NCI-H524 (cell line): ENCODE measurements around the gene TRMU.
A peak's percentile ranks its signal among the peaks of the same experiment; 100 is the strongest.

Source experiments
- DNase-seq, 2 experiments: peaks; one replicate each; lab custom pipeline; 2025; lab: John Stamatoyannopoulos, UW

Gene TRMU, protein sequence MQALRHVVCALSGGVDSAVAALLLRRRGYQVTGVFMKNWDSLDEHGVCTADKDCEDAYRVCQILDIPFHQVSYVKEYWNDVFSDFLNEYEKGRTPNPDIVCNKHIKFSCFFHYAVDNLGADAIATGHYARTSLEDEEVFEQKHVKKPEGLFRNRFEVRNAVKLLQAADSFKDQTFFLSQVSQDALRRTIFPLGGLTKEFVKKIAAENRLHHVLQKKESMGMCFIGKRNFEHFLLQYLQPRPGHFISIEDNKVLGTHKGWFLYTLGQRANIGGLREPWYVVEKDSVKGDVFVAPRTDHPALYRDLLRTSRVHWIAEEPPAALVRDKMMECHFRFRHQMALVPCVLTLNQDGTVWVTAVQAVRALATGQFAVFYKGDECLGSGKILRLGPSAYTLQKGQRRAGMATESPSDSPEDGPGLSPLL

DNA sequence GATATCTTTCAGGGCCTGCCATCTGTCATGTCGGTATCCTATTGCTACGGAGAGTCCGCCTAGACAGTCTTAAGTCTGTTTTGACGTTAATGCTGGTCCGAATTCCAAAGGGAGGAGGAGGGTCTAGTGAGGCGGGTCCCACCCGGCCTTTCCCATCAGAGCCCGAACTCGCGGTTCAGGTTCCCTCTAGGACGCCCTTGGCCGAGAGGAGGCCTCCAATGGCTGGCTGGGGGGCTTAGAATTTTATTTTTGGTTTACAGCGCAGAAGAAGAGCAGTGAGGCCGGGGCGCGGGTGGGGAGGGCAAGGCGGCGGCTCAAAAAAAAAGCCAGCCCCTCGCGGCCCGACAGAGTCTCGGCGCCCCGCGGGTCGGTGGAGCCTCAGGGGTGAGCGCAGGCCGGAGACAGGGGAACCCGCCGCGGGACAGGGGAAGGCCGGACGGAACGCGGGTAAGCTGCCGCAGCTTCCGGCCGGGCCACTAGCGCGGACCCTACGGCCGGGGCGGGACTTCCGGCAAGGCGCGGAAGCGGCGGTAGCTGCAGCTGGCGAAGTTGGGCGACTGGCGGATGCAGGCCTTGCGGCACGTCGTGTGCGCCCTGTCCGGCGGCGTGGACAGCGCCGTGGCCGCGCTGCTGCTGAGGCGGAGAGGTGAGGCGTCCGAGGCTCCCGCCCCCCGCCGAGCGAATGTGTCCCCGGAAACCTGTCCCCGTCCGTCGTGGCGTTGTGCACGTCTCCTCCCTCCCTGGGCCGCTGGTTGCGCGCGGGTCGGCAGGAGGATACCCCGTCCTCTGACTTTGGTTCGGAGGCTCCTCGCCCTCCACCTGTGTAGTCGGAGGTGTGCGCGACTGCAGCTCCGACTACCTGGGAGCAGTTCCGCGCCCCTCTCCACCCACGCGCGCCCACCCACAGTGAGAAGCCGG lies at the start of gene TRMU:
Gene TRMU, plus strand, starts transcription at position 514 of the 918 bp plus-strand sequence. Its CDS starts 51 bp downstream, at position 565.
- peak; percentile 50 to 86 for DNase-seq

DNA sequence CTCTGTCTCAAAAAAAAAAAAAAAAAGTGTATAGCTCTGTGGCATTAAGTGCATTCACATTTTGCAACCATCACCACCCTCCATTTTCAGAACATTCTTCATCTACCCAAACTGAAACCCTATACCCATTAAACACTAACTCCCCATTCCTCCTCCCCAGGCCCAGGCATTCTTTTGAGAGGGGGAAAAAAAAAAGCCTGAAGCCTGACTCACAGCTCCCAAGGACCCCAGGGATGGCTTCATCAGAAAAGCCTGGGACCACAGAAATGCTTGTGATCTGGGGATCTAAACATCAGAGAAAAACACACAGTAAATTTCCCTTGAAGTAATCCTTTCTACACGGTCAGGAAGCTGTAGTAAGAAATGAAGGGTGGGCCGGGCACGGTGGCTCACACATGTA lies 49.5 kb upstream of the TRMU start:
- DNase-seq = no peak

DNA sequence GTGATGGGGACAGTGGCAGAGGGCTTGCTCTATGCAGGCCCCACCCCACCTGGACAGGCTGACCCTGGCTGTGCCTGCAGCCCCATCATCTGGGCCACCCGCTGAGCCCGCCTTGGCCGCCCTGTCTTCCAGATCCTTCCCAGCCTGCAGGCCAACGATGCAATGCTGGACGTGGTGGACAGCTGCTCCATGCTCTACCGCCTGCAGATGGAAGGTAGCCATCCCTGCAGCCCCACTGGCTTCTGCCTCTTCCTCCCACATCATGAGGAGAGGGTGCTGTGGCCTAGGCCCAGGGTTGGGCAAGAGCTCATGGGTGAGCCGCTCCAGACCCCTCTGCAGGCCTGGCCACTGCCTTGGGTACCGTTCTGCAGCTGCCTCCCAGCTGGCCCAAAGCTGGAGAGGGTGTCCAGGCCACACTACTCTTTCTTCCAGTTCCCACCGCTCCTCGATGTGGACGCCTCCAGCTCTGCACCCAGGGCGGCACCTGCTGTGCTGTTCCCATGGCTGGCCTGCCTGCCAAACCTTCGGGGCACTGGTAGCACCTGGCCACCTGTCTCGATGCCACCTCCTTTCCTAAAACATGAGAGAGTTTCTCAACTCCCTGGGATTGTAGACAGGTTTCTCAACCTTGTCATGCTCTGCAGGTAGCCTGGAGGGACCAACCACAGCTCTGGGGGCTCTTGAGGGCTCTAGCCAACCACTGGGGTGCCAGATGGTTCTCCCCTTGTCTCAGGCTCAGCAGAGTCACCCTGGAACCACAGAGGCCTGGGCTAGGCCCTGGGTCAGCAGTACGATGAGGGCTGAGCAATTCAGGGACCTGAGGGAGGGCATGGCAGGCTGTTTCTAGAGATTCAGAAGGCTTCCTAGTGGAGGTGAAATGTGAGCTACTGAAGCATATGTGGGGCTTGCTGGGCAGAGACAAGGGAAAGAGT lies 48.3 kb upstream of the TRMU start:
- no peak for DNase-seq

DNA sequence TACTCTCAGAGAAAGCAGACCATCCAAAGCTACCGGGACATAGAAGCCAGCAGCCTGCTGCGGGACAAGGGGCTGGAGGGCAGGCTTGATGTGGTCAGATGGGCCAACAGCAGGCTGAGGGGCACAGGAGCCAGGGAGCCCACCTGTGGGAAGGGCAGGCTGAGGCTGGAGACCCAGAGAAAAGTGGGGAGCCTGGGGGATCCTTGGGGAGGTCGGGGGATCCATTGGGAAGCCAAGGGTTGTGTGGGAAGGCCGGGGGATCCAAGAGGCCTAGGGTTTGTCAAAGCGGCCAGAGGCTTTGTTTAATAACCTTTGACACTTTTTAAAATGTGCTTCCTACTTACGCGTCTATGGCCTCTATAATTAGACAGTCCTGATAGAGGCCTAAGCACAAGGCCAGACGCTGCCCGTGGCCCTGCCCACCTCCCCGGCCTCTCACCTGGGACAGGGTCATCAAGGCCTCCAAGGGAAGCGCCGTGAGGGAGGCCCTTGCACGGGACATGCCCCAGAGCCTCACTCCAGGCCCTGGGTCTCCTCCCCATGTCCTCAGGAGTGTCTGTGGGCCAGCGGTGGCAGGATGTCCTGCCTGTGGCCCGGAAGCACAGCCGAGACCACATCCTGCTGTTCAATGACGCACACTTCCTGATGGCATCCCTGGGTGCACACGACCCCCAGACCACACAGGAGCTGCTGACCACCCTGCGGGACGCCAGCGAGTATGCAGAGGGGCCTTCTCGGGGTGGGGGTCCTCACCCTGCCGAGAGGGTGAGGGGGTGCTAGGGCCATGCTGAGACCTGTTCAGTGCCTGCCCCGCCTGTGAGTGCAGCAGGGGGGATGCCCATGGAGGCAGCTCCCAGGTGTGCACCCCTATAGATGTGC lies 47.4 kb upstream of the TRMU start:
- no peak for DNase-seq

DNA sequence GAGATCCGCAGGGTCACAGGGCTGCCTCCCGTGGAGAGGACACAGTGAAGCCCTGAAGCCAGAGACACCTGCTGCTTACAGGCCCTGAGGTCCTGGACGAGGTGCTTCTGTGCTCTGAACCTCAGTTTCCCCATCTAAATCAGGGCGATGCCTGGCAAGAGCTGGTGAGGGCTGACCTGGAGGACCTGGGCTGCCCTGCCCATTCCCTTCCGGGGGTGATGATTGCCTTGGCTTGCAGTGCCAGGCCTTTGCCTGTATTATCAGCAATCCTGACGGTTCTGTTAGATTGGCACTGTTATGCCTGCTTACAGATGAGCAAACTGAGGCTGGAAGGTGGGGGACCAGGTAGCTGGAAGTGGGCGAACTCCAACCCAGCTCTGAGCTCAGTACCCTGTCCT lies 46.7 kb upstream of the TRMU start:
- DNase-seq = no peak

DNA sequence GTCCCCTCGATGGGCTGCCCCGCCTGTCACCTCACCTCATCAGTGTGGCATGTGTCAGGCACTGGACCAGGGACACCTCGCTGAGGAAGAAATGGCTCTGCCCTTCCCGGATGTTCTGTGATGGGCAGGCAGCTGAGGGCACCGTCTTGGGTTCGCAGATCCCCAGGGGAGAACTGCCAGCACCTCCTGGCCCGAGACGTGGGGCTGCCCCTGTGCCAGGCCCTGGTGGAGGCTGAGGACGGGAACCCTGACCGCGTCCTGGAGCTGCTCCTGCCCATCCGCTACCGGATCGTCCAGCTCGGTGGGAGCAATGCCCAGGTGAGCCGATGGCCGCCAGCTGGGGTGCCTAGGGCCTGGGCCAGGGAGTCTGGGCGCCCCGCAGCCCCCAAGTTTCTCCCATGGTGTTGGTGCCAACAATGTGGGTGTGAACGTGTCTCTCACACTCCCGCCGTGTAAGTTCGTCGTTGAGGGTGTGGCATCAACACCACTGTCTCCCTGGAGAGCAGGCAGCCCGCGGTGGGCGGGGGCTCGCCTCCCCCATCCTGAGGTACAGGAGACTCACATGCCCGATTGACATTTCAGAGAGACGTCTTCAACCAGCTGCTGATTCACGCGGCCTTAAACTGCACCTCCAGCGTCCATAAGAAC lies 46.1 kb upstream of the TRMU start:
- DNase-seq = no peak

DNA sequence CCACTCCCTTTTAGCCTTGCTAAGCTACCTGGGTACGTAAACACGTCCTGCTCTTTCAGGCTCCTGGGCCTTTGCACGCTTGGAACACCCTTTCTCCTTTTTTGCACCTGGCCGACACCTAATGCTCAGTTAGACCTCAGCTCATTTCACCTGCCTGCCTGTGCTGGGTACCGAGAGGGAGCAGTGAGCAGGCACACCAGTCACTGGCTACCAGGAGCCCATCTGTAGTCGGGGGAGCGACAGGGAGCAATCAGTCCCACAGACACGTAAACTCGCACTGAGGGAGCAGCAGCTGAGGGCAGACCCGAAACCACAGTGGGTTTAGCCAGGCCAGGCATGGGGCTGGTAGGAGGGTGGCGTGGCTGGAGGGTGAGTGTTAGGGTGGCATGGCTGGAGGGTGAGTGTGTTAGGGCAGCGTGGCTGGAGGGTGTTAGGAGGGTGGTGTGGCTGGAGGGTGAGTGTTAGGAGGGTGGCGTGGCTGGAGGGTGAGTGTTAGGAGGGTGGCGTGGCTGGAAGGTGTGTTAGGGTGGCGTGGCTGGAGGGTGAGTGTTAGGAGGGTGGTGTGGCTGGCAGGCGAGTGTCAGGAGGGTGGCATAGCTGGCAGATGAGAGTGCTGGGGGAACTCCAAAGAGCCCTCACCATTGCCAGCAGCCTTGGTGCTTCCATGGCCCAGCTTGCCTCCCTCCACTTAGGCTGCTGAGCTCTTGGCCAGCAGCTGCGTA lies 45.2 kb upstream of the TRMU start:
- DNase-seq = no peak

DNA sequence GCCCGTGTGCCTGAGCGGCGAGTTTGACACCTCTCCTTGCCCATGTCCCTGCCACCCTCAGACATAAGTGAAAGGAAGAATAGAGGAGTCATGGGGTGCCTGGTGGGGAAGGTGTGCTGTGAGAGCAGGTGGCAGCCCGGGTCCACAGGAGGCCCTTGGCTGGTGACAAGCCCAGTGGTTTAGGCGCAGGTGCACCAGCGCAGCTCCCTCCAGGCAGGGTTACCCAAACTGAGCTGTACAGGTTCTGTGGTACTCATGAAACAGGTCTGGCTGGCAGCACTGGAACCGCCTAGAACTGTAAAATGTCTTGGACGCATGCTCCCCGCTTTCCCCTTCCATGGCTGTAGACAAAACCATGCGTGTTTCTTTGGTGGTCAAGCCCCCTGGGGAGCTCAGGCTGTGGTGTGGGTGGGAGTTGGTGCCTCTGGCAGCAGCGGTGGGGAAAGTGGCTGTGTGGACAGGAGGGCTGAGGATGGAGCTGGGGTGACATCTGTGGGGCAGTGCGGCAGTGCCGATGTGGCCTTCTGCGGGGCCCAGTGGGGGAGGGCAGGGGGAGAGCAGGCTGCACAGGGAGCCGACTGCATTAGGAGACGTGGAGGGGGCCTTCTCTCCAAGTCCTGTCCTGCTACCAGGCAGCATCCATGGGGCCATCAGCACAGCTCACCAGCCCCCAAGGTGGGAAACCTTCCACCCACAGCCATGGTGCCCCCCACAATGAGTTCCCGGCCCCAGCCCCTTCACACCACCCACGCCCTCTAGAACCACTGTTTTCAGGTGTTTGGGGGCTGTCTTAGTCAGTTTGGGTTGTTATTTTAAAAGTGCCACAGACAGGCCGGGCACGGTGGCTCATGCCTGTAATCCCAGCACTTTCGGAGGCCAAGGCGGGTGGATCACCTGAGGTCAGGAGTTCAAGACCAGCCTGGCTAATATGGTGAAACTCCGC lies 44.4 kb upstream of the TRMU start:
- DNase-seq = no peak

DNA sequence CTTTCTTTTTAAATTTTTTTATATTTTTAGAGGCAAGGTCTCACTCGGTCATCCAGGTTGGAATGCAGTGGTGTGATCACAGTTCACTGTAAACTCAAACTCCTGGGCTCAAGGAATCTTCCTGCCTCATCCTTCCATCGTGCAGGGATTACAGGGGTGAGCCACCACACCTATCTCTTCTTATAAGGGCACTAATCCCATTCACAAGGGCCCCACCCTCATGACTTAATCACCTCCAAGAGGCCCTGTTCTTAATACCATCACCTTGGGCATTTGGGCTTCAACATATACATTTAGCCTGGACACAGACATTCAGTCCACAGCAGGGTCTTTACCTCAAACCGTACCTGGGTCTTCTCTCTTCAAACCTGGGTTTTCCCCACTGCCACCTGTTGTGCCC lies 43.3 kb upstream of the TRMU start:
- DNase-seq = no peak

DNA sequence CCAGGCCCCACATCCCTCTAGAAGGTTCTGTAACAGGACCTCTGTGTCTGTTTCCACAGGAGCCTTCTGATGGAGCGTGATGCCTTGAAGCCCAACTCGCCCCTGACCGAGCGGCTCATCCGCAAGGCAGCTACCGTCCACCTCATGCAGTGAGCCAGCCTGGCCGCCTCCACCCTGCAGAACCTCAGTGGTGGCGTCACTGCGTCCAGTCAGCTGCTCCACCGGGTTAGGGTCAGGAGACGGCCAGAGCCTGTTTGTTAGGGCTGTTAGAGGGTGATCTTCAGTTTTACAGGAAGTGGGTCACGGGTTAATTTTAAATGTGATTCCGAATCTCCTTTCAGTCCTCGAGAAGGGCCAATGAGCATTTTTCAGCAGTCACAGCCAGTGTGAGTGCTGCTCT lies 42.8 kb upstream of the TRMU start:
- no peak for DNase-seq

DNA sequence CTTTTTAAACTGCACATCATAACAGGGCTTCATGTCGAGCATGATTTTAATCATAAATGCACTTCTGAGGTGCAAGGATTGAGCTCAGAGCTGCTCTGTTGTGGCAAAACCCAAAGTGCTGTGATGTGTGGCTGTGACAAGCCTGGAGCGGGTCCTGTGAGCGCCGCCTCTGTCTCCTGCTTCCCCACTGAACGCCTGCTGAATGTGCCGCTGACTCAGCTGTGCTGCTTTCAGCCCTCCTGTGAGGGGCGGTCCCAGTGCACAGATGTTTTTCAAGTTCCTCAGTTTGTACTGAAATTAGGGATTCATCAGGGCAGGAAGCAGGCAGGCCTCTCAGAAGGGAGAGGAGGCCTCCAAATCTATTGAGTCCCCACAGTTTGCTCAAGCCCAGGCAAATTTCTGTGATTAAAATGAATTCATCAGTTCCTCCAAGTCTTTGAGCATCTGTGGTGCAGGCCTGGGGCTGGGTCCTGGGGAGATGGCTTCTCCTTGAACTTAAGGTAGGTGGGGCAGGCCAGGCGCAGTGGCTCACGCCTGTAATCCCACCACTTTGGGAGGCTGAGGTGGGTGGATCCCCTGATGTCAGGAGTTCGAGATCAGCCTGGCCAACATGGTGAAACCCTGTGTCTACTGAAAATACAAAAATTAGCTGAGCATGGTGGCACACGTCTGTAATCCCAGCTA lies 41.8 kb upstream of the TRMU start:
- no peak for DNase-seq

DNA sequence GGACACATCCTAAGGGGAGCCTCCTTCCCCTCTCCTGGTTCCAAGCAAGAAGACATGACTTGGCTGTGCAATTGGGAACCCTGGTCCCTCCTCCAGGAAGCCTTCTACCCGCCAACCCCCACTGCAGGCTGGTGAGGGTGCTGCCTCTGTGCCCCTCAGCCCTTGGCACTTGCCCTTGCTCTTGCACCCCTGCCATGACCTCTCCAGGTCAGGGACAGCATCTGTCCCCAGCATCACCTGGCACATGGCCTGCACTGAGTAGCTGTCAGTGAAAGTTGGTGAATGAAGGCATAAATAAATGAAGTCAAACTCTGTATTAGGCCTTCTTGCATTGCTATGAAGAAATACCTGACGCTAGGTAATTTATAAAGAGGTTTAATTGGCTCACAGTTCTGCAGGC lies 40.7 kb upstream of the TRMU start:
- DNase-seq = no peak

DNA sequence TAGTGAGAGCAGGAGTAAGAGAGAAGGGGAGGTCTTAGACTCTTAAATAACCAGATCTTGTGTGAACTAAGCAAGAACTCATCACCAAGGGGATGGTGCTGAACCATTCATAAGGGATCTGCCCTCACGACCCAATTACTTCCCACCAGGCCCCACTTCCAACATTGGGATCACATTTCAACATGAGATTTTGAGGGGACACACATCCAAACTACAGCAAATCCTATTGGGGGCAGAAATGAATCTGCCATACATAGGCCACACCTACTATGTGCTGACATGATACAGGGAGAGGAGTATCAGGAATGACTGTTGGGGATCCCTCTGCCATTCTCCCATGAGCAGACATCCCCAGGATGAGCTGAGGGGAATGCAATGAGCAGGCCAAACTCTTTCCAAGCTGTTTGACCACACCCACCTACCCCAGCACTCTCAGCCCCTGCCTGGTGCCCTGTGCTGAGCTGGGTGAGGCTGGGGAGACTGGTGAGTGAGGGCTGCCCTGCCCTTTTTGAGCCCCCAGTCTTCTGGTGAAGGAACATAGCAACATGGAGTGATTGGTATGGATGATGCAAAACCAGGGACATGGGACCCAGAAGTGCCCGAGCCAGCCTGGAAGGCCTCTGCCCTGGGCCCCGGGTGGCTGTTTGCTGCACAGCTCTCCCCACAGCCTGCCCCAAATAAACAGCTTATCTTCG lies 40.1 kb upstream of the TRMU start:
- no peak for DNase-seq

DNA sequence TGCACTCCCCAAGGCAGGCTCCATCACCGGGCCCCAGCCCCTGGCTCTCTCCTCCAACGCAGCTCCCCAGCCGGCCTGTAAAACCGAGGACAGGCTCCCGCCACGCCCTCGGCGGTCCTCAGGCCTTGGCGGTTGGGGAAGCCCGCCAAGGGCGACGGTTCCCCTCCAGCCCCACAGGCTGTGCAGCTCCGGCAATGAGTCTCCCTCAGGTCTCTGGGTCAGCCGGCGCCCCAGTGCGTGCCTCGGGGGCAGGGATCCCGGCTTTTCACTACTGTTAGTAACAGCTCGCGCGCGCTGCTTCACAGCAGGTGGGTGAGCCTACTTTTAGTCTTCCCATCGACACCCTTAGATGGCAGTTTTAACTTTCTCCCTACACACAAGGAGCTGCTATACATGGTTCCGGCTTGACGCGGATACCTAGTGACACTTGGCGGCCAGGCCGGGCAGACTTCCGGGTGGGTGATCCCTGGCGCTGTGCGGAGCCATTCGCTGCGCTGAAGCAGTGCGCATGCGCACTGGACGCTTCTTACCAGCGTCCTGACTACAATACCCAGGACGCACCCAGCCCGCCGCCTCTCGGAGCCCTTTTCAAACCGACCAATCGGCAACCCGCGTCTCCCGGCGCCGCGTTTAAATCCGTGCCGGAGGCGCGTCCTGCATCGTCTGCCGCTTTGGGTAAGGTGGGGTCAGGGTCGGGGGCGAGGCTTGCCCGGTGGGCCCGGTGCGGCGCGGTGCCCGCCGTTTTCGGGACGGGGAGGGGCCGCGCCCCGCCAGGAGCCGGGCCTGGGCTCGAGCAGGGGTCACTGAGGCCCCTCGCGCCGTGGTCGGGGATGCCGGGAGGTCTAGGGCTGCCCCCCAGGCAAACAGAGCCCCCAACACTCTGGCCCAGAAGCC lies 39.0 kb upstream of the TRMU start, which contains the start of gene GTSE1:
Gene GTSE1, plus strand, starts transcription at position 614 of the 894 bp plus-strand sequence. CDS start 531 bp downstream, outside the sequence.
- peak; percentile 96 to 99 for DNase-seq

DNA sequence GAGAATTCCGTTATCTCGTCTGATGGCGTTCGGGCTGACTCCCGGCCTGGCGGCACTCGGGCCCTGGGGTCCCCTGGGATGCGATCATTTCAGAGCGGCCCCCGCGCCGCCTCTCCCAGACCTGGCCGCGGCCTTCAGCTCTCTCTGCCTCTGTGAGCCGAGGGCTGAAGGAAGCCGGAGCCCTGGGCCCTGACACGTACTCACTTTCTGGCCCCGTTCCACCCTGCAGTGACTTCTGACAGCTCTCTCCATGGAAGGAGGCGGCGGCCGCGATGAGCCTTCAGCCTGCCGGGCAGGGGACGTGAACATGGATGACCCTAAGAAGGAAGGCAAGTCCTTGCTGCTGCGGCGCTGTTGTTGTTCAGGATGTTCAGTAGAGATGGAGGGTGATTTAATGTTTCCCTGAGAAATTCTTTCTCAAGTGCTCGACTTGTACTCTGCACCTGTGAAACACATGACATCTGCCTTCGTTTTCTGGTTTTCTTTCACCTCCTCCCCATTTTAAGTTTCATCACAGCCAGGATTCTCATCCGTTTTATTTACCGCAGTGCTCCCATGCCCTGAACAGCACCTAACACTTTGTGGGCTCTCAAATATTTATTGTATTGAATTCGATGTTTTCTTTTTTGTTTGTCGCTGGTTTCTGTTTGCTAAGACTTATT lies 38.2 kb upstream of the TRMU start:
- peak in 1 of 2 experiments; percentile 34 for DNase-seq

DNA sequence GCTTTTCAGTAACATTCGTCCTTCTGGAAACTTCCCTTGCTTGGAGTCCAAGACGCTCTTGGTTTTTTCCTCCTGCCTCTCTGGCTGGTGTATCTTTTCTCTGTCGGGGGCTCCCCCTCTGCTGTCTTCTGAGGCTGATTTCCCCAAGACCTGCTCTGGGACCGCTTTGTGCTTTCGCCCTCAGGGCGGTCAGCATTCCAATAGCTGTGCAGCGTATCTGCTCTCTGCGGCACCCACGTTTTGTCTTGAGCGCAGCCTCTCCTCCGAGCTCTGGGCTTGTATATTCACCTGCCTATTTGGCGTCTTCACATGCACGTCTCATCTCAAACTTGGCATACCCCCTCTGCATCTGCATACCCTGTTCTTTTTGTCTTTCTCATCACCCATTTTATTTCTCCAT lies 36.4 kb upstream of the TRMU start:
- DNase-seq = no peak
